ENCODE data around the gene RHOT2. TPM values are rescaled to one million over a fixed set of nuclear protein-coding genes. Genes with fewer than 3 reads are reported as not detected.
A peak's percentile ranks its signal among the peaks of the same experiment; 100 is the strongest.

RHOT2 gene
- total RNA-seq, 1 donor from 2014 or later: 93.2 TPM

- Histone ChIP-seq H3K9ac (ENCODE audit: low read length) (peak within 1 kb of the TSS; percentile 90), H3K4me1 (ENCODE audit: insufficient read depth, low read length) (peaks cover 35% of the 10 kb centered on the region), H4K20me1 (ENCODE audit: insufficient read depth, low read length) (peaks cover 38% of the 10 kb centered on the region), H2AFZ (ENCODE audit: low read depth, low read length) (peak within 1 kb of the TSS; percentile 93), H3K27ac (ENCODE audit: low read depth, low read length) (peak within 1 kb of the TSS; percentile 70), H3K4me2 (ENCODE audit: low read length) (peak within 1 kb of the TSS; percentile 98), H3K36me3 (ENCODE audit: insufficient read depth, low read length) (peaks cover 3% of the 10 kb centered on the region), H3K27me3 (ENCODE audit: insufficient read depth, low read length) (no peaks in the 10 kb centered on the region), H3K79me2 (ENCODE audit: insufficient read depth, low read length) (peaks cover 42% of the 10 kb centered on the region), H3K9me3 (ENCODE audit: insufficient read depth, low read depth, low read length) (no peaks in the 10 kb centered on the region), H3K4me3 (ENCODE audit: insufficient read depth, low read depth, low read length) (peak within 1 kb of the TSS; percentile 78)
- no peaks in the 10 kb centered on the region for H3K9me3 Mint-ChIP-seq (ENCODE audit: unreplicated experiment)
- H3K27ac Mint-ChIP-seq (ENCODE audit: unreplicated experiment): peak within 1 kb of the TSS; percentile 87
- peak within 1 kb of the TSS; percentile 89 for H3K4me3 Mint-ChIP-seq (ENCODE audit: unreplicated experiment)
- FAIRE-seq (no peak), DNase-seq (ENCODE audit: low read depth) (peak; percentile 67)
- peaks cover 12% of the 10 kb centered on the region for H3K4me1 Mint-ChIP-seq (ENCODE audit: low read depth, unreplicated experiment)
- H3K27me3 Mint-ChIP-seq (ENCODE audit: low read depth, unreplicated experiment): no peaks in the 10 kb centered on the region
- peaks cover 9% of the 10 kb centered on the region for H3K36me3 Mint-ChIP-seq (ENCODE audit: low read depth, unreplicated experiment)
- TF ChIP-seq EZH2 (IDR thresholded peaks at IDR 0.05; ENCODE audit: insufficient read depth, low read length) (no peak), CTCF (IDR thresholded peaks at IDR 0.05; ENCODE audit: insufficient read depth, low read depth, low read length) (no peak)
Observed at GRCh38 chr16:679814-680624, 12.1 kb downstream of the RHOT2 start, which contains the start of gene STUB1. TSS of gene STUB1 (plus strand) at chr16:680410. CDS start at chr16:680526, 116 bp downstream.

GRCh38 chr16:680625-680945 lies 12.7 kb downstream of the RHOT2 start:
- Histone ChIP-seq H3K9me3 (ENCODE audit: insufficient read depth, low read depth, low read length) (no peaks in the 10 kb centered on the region), H3K79me2 (ENCODE audit: insufficient read depth, low read length) (peaks cover 48% of the 10 kb centered on the region), H3K36me3 (ENCODE audit: insufficient read depth, low read length) (peaks cover 3% of the 10 kb centered on the region), H3K27me3 (ENCODE audit: insufficient read depth, low read length) (no peaks in the 10 kb centered on the region), H3K9ac (ENCODE audit: low read length) (peak overlapping the region; percentile 90), H4K20me1 (ENCODE audit: insufficient read depth, low read length) (peaks cover 35% of the 10 kb centered on the region), H3K4me3 (ENCODE audit: insufficient read depth, low read depth, low read length) (peak overlapping the region; percentile 78), H3K4me1 (ENCODE audit: insufficient read depth, low read length) (peaks cover 32% of the 10 kb centered on the region), H3K27ac (ENCODE audit: low read depth, low read length) (peak overlapping the region; percentile 70), H2AFZ (ENCODE audit: low read depth, low read length) (peak overlapping the region; percentile 93), H3K4me2 (ENCODE audit: low read length) (peak overlapping the region; percentile 98)
- Mint-ChIP-seq H3K27ac (ENCODE audit: unreplicated experiment) (no peak overlapping the region), H3K9me3 (ENCODE audit: unreplicated experiment) (no peaks in the 10 kb centered on the region), H3K27me3 (ENCODE audit: low read depth, unreplicated experiment) (no peaks in the 10 kb centered on the region), H3K36me3 (ENCODE audit: low read depth, unreplicated experiment) (peaks cover 9% of the 10 kb centered on the region), H3K4me3 (ENCODE audit: unreplicated experiment) (peak overlapping the region; percentile 89), H3K4me1 (ENCODE audit: low read depth, unreplicated experiment) (peaks cover 11% of the 10 kb centered on the region)
- FAIRE-seq: no peak
- no peak for TF ChIP-seq EZH2 (IDR thresholded peaks at IDR 0.05; ENCODE audit: insufficient read depth, low read length)
- no peak for TF ChIP-seq CTCF (IDR thresholded peaks at IDR 0.05; ENCODE audit: insufficient read depth, low read depth, low read length)
- DNase-seq (ENCODE audit: low read depth): no peak
